Transverse colon (tissue), 3 donors: ENCODE data around the gene PPP4R1.

Source experiments
- EP300 ChIP-seq: sonication (generic); formaldehyde crosslinking; IDR thresholded peaks from one replicate; pipeline ENCODE4 v1.6.1; 2017; ENCODE audit warnings: antibody characterized with exemption, low read depth
- POLR2A ChIP-seq: fragments of 450-650 bp; IDR thresholded peaks from one replicate; pipeline ENCODE4 v1.6.1; 2016; ENCODE audit warnings: antibody characterized with exemption, mild to moderate bottlenecking, moderate library complexity
- TF ChIP-seq, protein P1 (sequence below), 5 experiments: fragments of 200-600 bp in 3 of 5; fragments of 450-650 bp in 2 of 5; sonication (generic) in 3 of 5; IDR thresholded peaks; 1 replicate in 2 of 5; 2 replicates in 3 of 5; pipeline ENCODE4 v1.5.1; 2016 to 2017; ENCODE audit warnings: antibody characterized with exemption in 5 of 5, inconsistent platforms in 3 of 5, mild to moderate bottlenecking in 2 of 5, moderate library complexity in 1 of 5

DNA sequence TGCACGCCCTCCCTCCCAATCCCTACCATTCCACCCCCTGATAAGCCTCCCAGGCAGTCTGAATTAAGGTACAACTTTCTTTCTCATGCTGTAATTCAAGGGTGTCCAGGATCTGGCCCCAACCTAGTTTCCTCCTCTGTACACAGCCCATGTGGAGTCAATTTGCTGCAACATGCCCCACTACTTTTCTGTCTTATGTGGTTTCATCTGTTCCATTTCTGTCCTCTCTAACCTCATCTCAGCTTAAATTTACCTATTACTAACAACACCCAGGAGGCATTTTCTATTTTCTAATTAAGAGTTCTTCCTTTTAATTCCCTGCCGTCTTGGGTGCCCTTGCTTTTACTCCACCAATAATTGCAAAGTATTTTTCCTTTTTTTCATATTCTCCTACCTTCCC lies 10.0 kb downstream of the PPP4R1 start:
- TF ChIP-seq, protein P1, sequence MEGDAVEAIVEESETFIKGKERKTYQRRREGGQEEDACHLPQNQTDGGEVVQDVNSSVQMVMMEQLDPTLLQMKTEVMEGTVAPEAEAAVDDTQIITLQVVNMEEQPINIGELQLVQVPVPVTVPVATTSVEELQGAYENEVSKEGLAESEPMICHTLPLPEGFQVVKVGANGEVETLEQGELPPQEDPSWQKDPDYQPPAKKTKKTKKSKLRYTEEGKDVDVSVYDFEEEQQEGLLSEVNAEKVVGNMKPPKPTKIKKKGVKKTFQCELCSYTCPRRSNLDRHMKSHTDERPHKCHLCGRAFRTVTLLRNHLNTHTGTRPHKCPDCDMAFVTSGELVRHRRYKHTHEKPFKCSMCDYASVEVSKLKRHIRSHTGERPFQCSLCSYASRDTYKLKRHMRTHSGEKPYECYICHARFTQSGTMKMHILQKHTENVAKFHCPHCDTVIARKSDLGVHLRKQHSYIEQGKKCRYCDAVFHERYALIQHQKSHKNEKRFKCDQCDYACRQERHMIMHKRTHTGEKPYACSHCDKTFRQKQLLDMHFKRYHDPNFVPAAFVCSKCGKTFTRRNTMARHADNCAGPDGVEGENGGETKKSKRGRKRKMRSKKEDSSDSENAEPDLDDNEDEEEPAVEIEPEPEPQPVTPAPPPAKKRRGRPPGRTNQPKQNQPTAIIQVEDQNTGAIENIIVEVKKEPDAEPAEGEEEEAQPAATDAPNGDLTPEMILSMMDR (IDR thresholded peaks at IDR 0.05): no peak
- TF ChIP-seq POLR2A: no peak
- TF ChIP-seq EP300: no peak
